HG02759 (cell line): Measurements from ENCODE around the gene RGMA.
"Not testable (repeated sequence)": the region's sequence is repeated elsewhere in the genome, so short reads cannot be mapped to it uniquely, and the experiment has no call there.

ENCODE experiments used
- ATAC-seq: cut with Tn5 transposase; IDR thresholded peaks from one replicate; pipeline ENCODE4 v1.9.1; 2021; ENCODE audit warnings: mild to moderate bottlenecking, moderate library complexity; ENCODE audit not compliant: unreplicated experiment

The RGMA gene

GRCh38 chr15:93036951-93037819 is 51.8 kb downstream of the RGMA start:
- no peak for ATAC-seq

DNA sequence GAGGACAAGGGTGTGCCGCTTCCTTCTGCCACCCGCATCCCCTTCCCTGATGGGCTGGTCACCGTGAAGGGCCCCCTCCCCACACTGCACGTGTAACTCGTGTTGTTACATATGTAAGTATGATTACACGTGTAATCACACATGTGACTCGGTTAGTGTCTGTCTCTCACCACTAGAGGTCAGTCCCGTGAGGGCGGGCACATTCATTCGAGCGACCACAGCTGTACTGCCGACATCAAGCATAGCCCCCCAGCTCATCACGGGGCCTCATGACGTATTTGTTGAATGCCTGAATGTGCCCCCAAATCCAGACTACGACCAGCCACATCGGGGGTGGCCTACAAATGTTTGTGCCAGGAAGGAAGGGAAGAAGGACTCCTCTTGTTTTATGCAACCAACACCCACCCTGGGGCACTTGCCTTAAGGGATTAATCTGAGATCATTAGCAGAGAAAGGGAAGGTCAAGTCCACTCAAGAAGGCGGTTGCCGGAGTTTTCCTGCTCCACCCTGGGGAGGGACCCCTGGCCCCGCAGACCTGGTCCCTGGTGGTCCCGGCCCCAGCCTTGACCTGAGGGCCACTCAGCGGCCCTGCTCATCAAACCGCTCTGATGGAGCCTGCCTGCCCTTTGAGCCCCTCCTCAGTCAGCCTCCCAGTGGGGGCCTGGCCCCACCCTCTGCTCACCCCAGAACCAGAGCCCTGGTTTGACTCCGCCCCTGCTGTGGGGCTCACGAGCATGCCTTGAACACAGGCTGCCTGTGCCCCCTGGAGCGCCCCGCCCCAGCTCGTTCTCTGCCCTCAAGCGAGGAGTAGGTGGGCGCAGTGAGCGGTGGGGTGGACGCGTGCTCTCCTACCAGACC is 52.8 kb downstream of the RGMA start:
- ATAC-seq = peak; percentile 86

DNA sequence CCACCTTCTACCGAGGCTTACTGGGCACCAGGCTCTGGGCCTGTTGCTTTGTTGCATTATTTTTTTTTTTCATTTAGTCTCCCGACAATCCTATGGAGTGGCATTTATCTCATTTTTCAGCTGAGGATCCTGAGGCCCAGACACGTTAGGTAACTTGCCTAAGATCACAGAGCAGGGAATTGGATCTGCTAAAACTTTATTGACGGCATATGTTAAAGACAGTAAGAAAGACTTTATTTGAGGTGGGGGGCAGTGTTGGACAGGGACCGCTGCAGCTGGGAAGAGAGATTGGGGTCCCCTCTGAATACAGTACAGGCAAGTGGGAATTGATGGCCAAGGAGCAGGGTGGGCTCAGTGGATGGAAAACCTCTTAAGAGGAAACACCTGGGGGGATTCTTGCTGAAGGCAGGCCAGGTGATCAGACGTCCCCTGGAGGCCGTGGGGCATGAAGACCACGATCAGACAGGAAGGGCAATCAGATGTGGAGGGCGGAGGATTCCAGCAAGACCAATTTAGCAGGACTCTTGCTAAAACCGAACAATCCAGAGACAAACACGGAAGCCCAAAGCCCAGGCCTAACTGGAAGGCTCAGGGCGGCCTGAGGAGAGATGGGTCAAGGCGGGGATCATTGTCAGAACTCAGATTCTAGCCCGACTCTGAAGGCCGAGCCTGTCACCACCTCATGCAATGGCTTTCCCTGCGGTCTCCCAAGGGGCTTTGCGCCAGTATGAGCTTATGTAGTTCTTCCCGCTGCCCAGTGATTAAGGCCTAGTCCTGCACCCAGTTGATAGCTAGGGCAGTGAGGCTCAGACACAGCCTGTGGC is 53.7 kb downstream of the RGMA start:
- ATAC-seq = peak; percentile 34

DNA sequence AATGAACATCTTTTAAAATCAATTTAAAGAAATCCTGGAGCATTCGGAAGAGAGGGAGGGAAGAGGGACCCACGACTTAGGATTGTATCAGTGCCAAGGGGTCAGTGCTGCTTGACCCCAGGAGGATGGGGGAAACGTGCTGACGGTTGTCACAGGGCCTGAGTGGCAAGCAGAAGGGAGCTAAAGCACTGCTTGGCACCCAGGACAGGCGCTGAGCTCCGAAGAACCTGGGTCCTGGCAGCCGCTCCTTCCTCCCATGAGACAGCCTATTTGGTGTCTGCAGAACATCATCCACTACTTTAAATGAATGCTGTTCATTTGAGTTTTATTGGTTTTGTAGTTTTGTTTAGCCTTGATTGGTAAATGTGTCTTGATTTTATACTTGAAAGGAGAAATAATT is 54.5 kb downstream of the RGMA start:
- ATAC-seq = no peak

GRCh38 chr15:93033434-93034045 is 55.5 kb downstream of the RGMA start:
- ATAC-seq = no peak

- ATAC-seq = not testable (repeated sequence)
Observed at GRCh38 chr15:93032515-93033206, 56.4 kb downstream of the RGMA start.

DNA sequence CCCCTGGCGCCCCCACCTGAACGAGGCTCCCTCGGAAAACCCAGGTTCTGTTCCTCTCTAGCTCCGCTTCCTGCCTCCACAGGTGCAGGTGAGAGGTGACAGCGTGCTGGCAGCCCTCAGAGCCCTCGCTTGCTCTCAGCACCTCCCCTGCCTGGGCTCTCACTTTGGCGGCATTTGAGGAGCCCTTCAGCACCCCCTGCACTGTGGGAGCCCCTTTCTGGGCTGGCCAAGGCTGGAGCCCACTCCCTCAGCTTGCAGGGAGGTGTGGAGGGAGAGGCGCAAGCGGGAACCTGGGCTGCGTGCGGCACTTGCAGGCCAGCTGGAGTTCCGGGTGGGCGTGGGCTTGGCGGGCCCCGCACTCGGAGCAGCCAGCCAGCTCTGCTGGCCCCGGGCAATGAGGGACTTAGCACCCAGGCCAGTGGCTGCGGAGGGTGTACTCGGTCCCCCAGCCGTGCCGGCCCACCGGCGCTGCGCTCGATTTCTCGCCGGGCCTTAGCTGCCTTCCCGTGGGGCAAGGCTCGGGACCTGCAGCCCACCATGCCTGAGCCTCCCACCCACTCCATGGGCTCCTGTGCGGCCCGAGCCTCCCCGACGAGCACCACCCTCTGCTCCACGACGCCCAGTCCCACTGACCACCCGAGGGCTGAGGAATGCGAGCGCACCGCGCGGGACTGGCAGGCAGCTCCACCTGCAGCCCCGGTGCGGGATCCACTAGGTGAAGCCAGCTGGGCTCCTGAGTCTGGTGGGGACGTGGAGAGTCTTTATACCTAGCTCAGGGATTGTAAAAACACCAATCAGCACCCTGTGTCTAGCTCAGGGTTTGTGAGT is 57.2 kb downstream of the RGMA start:
- ATAC-seq = not testable (repeated sequence)

DNA sequence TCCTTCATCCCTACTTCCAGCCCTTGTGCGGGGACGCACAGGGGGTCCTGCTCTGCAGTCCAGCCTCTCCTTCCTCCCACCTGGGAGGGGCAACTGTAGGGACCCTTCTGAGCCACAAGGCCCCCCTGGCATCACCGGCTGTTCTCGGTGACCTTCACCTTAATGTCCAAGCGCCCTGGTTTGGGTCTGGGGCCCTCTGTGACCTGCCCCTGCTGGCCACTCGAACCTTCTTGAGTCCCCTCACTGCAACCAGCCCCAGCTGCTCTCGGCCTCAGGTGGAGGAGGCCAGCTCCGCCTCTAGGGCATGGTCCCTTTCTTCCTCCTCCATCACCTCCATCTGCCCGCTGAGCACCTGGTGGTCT is 57.9 kb downstream of the RGMA start:
- ATAC-seq = no peak

GRCh38 chr15:93030430-93031102 is 58.4 kb downstream of the RGMA start:
- peak; percentile 80 for ATAC-seq

DNA sequence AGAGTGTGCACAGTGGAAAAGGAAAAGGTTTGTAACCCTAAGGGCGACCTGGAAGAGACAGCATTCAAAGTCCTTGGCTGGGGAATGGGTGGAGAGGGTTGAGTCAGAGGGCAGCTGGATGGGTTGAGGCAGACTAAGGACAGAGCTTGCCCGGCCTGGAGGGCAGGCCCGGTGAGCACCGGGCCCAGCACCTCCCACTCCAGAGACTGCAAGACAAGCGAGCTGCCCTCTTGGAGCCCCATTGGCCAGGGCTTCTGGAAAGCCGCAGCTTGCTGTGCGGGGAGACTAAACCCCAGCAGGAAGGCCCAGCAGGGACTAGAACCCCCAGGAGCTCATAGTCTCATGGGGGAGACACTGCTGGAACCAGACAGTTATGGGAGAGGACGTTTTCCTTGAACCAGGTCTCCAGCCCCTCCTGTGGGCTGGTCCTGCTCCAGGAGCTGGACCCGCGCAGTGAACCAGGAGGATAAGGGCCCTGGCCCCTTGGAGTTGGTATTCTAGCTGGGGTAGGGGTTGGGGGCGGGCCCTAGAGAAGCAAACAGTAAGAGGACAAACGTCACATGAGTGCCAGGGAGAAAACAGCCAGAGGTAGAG is 59.1 kb downstream of the RGMA start:
- no peak for ATAC-seq

- ATAC-seq = no peak
Observed at GRCh38 chr15:93029214-93029835, 59.7 kb downstream of the RGMA start.

DNA sequence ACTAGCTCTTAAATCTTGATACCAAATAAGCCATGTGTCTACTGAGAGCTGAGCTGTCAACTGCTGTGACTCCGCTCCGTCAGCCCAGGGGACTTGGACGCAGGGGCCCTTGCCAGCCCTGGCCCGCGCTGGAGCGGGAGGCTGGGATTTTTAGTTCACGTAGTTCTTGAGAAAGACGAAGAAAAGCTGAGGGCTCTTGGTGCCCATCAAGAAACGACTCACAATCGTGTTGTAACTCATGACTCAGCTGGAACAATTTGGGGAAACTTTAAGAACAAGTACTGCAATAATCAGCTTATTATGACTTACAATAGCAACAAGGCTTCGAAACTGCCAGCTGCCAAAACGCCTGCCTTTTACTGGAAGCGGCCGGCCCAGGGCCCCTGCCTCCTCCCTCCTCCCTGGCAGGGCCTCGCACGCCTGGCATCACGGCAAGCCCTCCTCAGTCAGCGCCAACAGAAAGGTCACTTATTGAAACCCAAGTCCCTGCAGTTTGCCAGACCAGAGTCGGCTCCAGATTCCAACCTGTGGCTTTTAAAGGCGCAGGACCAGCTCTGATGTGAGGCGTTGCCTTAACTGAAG is 60.3 kb downstream of the RGMA start:
- no peak for ATAC-seq

DNA sequence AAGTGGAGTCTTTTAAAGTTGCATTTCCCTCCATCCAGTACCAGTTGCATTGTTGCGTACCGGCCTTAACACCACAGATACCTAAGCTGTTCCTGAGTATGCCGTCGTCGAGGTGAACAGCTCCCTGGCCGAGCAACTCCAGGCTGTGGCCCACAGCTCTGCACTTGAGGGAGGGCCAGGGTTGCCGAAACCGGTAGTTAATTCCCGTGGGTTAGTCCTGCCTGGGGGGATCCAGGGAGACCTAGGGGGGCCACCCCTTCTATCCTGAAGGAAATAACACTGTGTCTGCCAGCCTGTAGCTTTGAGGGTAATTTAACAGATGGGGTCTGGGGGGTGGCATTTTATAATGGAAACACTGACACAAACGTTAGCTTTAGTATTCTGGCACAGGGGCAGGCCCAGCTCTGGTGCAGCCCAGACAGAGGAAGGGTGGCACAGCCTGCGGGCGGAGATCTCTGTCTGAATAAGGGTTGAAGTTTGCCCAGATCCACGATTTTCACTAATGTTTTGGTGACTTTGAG is 60.8 kb downstream of the RGMA start:
- no peak for ATAC-seq

- ATAC-seq = no peak
Observed at GRCh38 chr15:93027413-93027812, 61.6 kb downstream of the RGMA start.

DNA sequence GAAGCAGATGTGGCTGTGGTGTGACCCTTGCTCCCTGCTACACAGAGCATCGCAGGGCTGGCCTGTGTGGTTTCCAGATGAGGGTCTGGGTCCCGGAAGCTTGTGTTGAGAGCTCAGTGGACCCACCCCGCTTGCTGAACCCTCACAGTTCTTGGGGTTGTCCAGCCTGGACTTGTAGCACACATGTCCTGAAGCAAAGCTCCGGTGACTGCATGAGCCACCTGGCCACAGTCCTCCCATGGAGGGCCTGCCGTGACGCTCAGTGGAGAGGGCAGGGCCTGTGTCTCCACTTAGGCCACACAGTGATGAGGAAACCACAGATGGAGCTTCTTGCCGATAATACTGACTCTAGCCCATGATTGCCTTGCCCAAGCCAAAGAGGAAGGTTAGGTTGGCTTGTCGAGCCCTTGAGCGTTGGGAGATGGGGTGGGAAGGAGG is 62.6 kb downstream of the RGMA start:
- no peak for ATAC-seq

DNA sequence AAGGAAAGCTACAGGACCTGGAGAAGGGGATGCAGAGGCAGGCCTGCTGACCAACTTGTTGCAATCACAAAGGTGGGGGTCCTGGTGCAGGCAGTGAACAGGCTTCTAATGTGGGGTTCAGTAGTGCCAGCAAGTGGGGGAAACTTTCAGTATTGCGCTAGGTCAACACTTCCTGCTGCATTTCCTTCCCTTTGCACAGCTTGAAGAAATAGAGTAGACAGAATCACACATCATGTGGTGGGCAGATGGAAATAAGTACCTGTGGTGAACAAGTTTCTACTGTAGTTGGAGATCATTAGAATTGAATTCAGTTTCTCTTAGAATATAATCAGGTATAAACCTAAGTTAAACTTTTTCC is 63.4 kb downstream of the RGMA start:
- ATAC-seq = no peak
